ENCODE measurements around the gene MRGPRF. TPM values are rescaled to one million over a fixed set of nuclear protein-coding genes. Genes with fewer than 3 reads are reported as not detected.
"Not testable (repeated sequence)": the region's sequence is repeated elsewhere in the genome, so short reads cannot be mapped to it uniquely, and the experiment has no call there.

Gene MRGPRF
- total RNA-seq, 1 experiment from 2014 or later = 2.0 TPM

DNA sequence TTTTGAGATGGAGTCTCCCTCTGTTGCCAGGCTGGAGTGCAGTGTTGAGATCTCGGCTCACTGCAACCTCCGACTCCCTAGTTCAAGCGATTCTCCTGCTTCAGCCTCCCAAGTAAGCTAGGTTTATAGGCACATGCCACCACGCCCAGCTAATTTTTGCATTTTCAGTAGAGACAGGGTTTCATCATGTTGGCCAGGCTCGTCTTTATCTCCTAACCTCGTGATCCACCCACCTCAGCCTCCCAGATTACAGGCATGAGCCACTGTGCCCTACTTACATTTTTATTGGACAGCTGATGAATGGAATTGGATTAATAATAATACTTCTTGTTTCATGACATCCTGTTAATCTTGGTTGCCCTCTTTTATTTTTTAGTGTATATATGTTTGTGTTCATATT is 29.2 kb downstream of the MRGPRF start:
- no peaks in the 10 kb centered on the region for H3K36me3 ChIP-seq
- no peak overlapping the region for H3K4me3 ChIP-seq
- H3K27me3 ChIP-seq = peaks cover 5% of the 10 kb centered on the region; the same call in 1 of the 2 replicates
- H3K9me3 ChIP-seq = 0 out of 2 replicates have a peak, but pooled peaks cover 2% of the 10 kb centered on the region
- DNase-seq = no peak

GRCh38 chr11:68982134-68982533 is 30.9 kb downstream of the MRGPRF start:
- Histone ChIP-seq H3K36me3 (no peaks in the 10 kb centered on the region), H3K9me3 (0 out of 2 replicates have a peak, but pooled peaks cover 2% of the 10 kb centered on the region), H3K4me3 (no peak overlapping the region), H3K27me3 (no peaks in the 10 kb centered on the region)
- no peak for DNase-seq

GRCh38 chr11:68980776-68981065 is 32.3 kb downstream of the MRGPRF start, which contains the start of gene MRGPRD:
MRGPRD (minus strand) TSS chr11:68980986; CDS start chr11:68980986, 0 bp downstream.
- DNase-seq = no peak

GRCh38 chr11:68979931-68980775 is 32.9 kb downstream of the MRGPRF start:
- no peaks in the 10 kb centered on the region for H3K27me3 ChIP-seq
- H3K9me3 ChIP-seq = 0 out of 2 replicates have a peak, but pooled peaks cover 2% of the 10 kb centered on the region
- no peak overlapping the region for H3K4me3 ChIP-seq
- H3K36me3 ChIP-seq = no peaks in the 10 kb centered on the region
- no peak for DNase-seq

More at GRCh38 chr11:68980776-68981065, 32.3 kb downstream of the MRGPRF start, which contains the start of gene MRGPRD:
- Histone ChIP-seq H3K36me3 (no peaks in the 10 kb centered on the region), H3K4me3 (no peak within 1 kb of the TSS), H3K9me3 (0 out of 2 replicates have a peak, but pooled peaks cover 2% of the 10 kb centered on the region), H3K27me3 (no peaks in the 10 kb centered on the region)

- Histone ChIP-seq H3K36me3 (no peaks in the 10 kb centered on the region), H3K4me3 (no peak overlapping the region), H3K9me3 (0 out of 2 replicates have a peak, but pooled peaks cover 2% of the 10 kb centered on the region), H3K27me3 (no peaks in the 10 kb centered on the region)
- DNase-seq = no peak
Measured at GRCh38 chr11:68978931-68979594, 34.0 kb downstream of the MRGPRF start.

DNA sequence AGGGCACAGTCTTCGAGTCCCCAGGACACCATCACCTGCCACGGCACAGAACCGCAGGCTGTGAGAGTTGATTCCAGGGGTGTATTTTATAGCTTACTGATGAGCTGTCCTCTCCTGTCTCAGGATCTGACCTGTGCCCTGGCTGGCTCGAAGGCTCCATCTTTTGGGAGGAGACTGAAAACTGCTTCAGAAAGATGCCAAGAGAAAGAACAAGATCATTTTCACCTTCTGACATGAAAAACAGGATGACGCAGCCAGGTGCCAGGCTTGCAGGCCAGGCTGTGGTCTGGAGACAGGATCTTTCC is 34.5 kb downstream of the MRGPRF start:
- no peak for DNase-seq
- Histone ChIP-seq H3K4me3 (no peak overlapping the region), H3K27me3 (no peaks in the 10 kb centered on the region), H3K9me3 (0 out of 2 replicates have a peak, but pooled peaks cover 2% of the 10 kb centered on the region), H3K36me3 (no peaks in the 10 kb centered on the region)

GRCh38 chr11:68977781-68978625 is 35.0 kb downstream of the MRGPRF start:
- no peak for DNase-seq
- Histone ChIP-seq H3K9me3 (0 out of 2 replicates have a peak, but pooled peaks cover 2% of the 10 kb centered on the region), H3K4me3 (no peak overlapping the region), H3K27me3 (no peaks in the 10 kb centered on the region), H3K36me3 (no peaks in the 10 kb centered on the region)

- no peak overlapping the region for H3K4me3 ChIP-seq
- H3K27me3 ChIP-seq = no peaks in the 10 kb centered on the region
- no peaks in the 10 kb centered on the region for H3K9me3 ChIP-seq
- DNase-seq = no peak
- H3K36me3 ChIP-seq = no peaks in the 10 kb centered on the region
Measured at GRCh38 chr11:68976563-68976962, 36.5 kb downstream of the MRGPRF start.

GRCh38 chr11:68976095-68976494 is 37.0 kb downstream of the MRGPRF start:
- Histone ChIP-seq H3K4me3 (no peak overlapping the region), H3K27me3 (no peaks in the 10 kb centered on the region), H3K36me3 (no peaks in the 10 kb centered on the region), H3K9me3 (no peaks in the 10 kb centered on the region)
- DNase-seq = no peak

GRCh38 chr11:68974421-68975194 is 38.4 kb downstream of the MRGPRF start:
- no peak for DNase-seq
- Histone ChIP-seq H3K27me3 (no peaks in the 10 kb centered on the region), H3K36me3 (no peaks in the 10 kb centered on the region), H3K9me3 (no peaks in the 10 kb centered on the region), H3K4me3 (no peak overlapping the region)

GRCh38 chr11:68973706-68974105 is 39.3 kb downstream of the MRGPRF start:
- not testable (repeated sequence) for H3K36me3 ChIP-seq, DNase-seq, H3K9me3 ChIP-seq, H3K4me3 ChIP-seq, H3K27me3 ChIP-seq

DNA sequence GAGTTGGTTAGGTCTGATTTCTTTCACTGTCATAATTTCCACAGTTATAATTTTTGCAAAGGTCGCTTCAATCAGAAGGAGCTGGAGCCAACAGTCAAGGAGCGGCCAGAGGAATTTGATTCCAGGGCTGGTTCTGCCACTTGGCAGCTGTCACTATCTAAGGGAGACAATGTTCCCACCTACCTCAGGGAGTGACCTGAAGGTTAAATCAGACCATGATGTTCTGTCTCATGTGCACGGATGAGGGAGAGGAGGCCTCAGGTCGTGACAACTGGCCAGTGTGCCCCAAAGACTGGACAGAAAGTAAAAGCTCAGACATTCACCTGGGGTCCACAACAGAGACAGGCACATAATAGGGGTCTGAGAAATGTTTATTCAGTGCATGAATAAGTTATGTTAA is 39.8 kb downstream of the MRGPRF start:
- DNase-seq = no peak
- no peak overlapping the region for H3K4me3 ChIP-seq
- no peaks in the 10 kb centered on the region for H3K36me3 ChIP-seq
- no peaks in the 10 kb centered on the region for H3K27me3 ChIP-seq
- H3K9me3 ChIP-seq = no peaks in the 10 kb centered on the region

GRCh38 chr11:68970921-68971636 is 42.0 kb downstream of the MRGPRF start:
- no peaks in the 10 kb centered on the region for H3K27me3 ChIP-seq
- no peak for DNase-seq
- H3K4me3 ChIP-seq = no peak overlapping the region
- H3K9me3 ChIP-seq = no peaks in the 10 kb centered on the region
- H3K36me3 ChIP-seq = no peaks in the 10 kb centered on the region

DNA sequence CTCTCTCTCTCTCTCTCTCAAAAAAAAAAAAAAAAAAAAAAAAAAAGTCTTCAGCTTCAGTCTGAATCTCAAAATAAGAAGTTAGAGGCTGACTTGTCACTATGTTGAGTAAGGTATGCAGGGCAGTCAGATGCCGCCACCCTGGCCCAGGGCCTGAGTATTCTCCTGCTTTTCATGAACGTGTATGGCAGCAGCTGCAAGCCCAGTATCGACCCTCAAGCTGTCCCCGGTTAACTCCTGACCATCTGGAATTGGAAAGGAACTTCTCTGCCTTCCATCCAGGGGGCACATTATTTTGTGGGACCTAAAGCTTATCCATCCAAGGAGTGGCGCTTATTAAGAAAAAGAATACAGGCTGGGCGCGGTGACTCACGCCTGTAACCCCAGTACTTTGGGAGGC is 43.7 kb downstream of the MRGPRF start:
- Histone ChIP-seq H3K4me3 (no peak overlapping the region), H3K36me3 (no peaks in the 10 kb centered on the region), H3K9me3 (no peaks in the 10 kb centered on the region), H3K27me3 (no peaks in the 10 kb centered on the region)
- no peak for DNase-seq

- Histone ChIP-seq H3K9me3 (no peaks in the 10 kb centered on the region), H3K4me3 (no peak overlapping the region), H3K27me3 (no peaks in the 10 kb centered on the region), H3K36me3 (no peaks in the 10 kb centered on the region)
- no peak for DNase-seq
Measured at GRCh38 chr11:68968306-68969250, 44.5 kb downstream of the MRGPRF start.

All from MG63 (cell line).